DND-41 (cell line): Measurements from ENCODE around the gene NEURL3.

Experiments
- ATAC-seq: fragments of 200-7000 bp; cut with Tn5 transposase; 3 replicates; pipeline ENCODE4 v1.9.1; 2021; ENCODE audit warnings: low read depth; ENCODE audit not compliant: insufficient read depth
- DNase-seq: peaks from one replicate; pipeline ENCODE4 v3.0.0-alpha.2; 2020
- H2AFZ ChIP-seq: 2 replicates; pipeline ENCODE4 v1.6.0; 2012; ENCODE audit warnings: low read depth, low read length
- H3K27ac ChIP-seq: 2 replicates; pipeline ENCODE4 v1.5.1; 2012; ENCODE audit warnings: low read length, inconsistent platforms
- H3K27me3 ChIP-seq: fragments of 200-600 bp; sonication (generic); 2 replicates; pipeline ENCODE4 v1.6.0; 2012; ENCODE audit warnings: low read length, mild to moderate bottlenecking, inconsistent platforms; ENCODE audit not compliant: insufficient read depth, poor library complexity
- H3K36me3 ChIP-seq: 2 replicates; pipeline ENCODE4 v1.5.1; 2012; ENCODE audit warnings: low read length, inconsistent platforms; ENCODE audit not compliant: insufficient read depth
- H3K4me1 ChIP-seq: 2 replicates; pipeline ENCODE4 v1.5.1; 2012; ENCODE audit warnings: mild to moderate bottlenecking, low read length; ENCODE audit not compliant: insufficient read depth
- H3K4me2 ChIP-seq: 2 replicates; pipeline ENCODE4 v1.6.0; 2012; ENCODE audit warnings: mild to moderate bottlenecking, moderate library complexity, low read length, inconsistent platforms; ENCODE audit not compliant: insufficient read depth
- H3K4me3 ChIP-seq, 2 experiments: fragments of 200-600 bp in 1 of 2; shearing (Covaris generic) in 1 of 2; 2 replicates each; pipeline ENCODE4 v1.5.1; 2012 to 2016; ENCODE audit warnings: inconsistent platforms in 2 of 2, low read length in 2 of 2, mild to moderate bottlenecking in 2 of 2, low read depth in 1 of 2, moderate library complexity in 1 of 2
- H3K79me2 ChIP-seq: 2 replicates; pipeline ENCODE4 v1.6.0; 2012; ENCODE audit warnings: low read length, inconsistent platforms; ENCODE audit not compliant: insufficient read depth
- H3K9ac ChIP-seq: 2 replicates; pipeline ENCODE4 v1.6.0; 2012; ENCODE audit warnings: low read depth, mild to moderate bottlenecking, inconsistent platforms, low read length, moderate library complexity
- H3K9me3 ChIP-seq: 2 replicates; pipeline ENCODE4 v1.5.1; 2012; ENCODE audit warnings: low read length, moderate library complexity, mild to moderate bottlenecking, inconsistent platforms; ENCODE audit not compliant: insufficient read depth, severe bottlenecking
- H4K20me1 ChIP-seq: 2 replicates; pipeline ENCODE4 v1.6.0; 2012; ENCODE audit warnings: low read length; ENCODE audit not compliant: insufficient read depth
- EZH2 ChIP-seq: IDR thresholded peaks from 3 replicates; pipeline ENCODE4 v1.6.1; 2012; ENCODE audit warnings: borderline replicate concordance, low read depth, mild to moderate bottlenecking, moderate library complexity, low read length, inconsistent platforms; ENCODE audit not compliant: severe bottlenecking
- TF ChIP-seq, protein P1 (sequence below): IDR thresholded peaks from 2 replicates; pipeline ENCODE4 v1.5.1; 2012; ENCODE audit warnings: borderline replicate concordance, low read length, moderate library complexity, mild to moderate bottlenecking; ENCODE audit not compliant: poor library complexity, severe bottlenecking; ENCODE audit errors: extremely low read depth

Gene NEURL3

DNA sequence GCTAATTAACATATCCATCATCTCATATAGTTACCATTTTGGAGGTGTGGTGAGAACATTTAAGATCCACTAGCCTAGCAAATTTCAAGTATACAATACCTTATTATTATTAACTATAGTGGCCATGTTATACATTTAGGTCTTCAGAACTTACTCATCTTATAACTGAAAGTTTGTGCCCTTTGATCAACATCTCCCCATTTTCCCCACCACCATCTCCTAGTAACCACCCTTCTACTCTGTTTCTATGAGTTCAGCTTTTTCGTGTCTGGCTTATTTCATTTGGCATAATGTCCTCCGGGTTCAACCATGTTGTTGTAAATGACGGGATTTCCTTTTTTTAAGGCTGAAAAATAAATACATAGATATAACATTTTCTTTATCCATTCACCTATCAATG, 15.9 kb downstream of the NEURL3 start:
- Histone ChIP-seq H2AFZ (no peak overlapping the region), H3K79me2 (no peaks in the 10 kb centered on the region), H3K36me3 (no peaks in the 10 kb centered on the region), H3K27me3 (no peaks in the 10 kb centered on the region), H4K20me1 (no peaks in the 10 kb centered on the region), H3K4me1 (peaks cover 11% of the 10 kb centered on the region), H3K4me2 (no peak overlapping the region), H3K27ac (no peak overlapping the region), H3K9me3 (no peaks in the 10 kb centered on the region), H3K9ac (no peak overlapping the region), H3K4me3 (no peak overlapping the region)
- no peak for ATAC-seq
- TF ChIP-seq, protein P1, sequence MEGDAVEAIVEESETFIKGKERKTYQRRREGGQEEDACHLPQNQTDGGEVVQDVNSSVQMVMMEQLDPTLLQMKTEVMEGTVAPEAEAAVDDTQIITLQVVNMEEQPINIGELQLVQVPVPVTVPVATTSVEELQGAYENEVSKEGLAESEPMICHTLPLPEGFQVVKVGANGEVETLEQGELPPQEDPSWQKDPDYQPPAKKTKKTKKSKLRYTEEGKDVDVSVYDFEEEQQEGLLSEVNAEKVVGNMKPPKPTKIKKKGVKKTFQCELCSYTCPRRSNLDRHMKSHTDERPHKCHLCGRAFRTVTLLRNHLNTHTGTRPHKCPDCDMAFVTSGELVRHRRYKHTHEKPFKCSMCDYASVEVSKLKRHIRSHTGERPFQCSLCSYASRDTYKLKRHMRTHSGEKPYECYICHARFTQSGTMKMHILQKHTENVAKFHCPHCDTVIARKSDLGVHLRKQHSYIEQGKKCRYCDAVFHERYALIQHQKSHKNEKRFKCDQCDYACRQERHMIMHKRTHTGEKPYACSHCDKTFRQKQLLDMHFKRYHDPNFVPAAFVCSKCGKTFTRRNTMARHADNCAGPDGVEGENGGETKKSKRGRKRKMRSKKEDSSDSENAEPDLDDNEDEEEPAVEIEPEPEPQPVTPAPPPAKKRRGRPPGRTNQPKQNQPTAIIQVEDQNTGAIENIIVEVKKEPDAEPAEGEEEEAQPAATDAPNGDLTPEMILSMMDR: no peak
- TF ChIP-seq EZH2: no peak
- no peak for DNase-seq

DNA sequence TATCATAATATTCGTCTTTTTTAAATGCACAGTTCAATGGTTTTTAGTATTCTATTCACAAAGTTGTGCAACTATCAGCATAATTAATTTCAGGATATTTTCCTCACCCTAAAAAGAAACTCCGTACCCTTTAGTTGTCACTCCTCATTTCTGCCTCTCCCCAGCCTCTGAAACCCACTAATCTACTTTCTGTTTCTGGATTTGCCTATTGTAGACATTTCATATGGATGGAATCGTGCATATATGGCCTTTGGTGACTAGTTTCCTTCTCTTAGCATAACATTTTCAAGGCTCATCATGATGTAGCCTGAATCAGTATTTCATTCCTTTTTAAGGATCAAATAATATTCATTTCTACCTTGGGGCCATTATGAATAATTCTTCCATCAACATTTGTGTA, 18.5 kb downstream of the NEURL3 start:
- no peaks in the 10 kb centered on the region for H3K36me3 ChIP-seq
- H2AFZ ChIP-seq: no peak overlapping the region
- ATAC-seq: no peak
- no peaks in the 10 kb centered on the region for H3K79me2 ChIP-seq
- no peaks in the 10 kb centered on the region for H3K9me3 ChIP-seq
- peaks cover 11% of the 10 kb centered on the region for H3K4me1 ChIP-seq
- H3K27me3 ChIP-seq: no peaks in the 10 kb centered on the region
- H3K9ac ChIP-seq: no peak overlapping the region
- TF ChIP-seq EZH2: no peak
- TF ChIP-seq, protein P1: no peak
- H3K4me2 ChIP-seq: no peak overlapping the region
- DNase-seq: no peak
- no peak overlapping the region for H3K4me3 ChIP-seq
- no peaks in the 10 kb centered on the region for H4K20me1 ChIP-seq
- H3K27ac ChIP-seq: no peak overlapping the region

DNA sequence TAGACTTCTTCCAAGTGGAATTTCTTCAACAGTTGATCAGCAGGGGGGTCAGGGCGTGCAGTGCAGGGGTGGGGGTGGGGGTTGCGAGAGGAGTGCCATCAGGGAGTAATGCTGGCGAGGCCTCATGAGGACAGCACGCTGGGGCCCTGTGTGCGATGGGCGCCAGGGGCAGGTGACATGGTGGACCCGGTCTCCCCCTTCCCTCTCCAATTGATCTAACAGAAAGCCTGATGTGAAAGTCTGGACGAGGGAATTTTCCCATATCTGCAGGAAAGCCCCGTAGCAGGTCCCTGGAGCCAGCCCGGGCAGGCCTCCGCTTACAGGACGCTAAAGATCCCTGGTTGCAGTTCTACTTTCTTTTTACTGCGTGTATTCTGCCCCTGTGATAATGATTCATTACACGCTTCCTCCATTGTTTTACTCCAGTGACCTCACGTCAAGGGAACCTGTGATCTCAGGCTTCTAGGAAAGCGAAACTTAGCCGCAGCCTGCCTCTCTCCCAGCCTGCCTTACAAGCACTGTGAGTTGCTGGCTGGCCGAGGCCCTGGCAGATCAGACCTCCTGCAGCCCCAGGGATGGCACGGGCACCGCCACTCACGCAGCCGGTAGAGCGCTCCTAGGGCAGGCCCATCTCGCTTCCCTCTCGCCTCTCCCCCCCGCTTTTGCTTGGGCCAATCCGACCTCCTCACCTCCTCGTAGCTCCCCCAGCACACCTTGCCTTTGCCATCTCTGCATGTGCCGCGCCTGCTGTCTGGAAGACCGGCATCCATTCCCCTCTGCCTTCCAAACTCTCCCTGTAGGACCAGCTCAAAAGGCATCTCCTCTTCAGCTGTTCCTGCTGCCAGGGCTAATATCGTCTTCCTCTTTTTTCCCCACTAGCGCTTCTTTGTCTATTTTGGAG, 19.2 kb downstream of the NEURL3 start:
- H3K4me2 ChIP-seq: peak overlapping the region; percentile 27
- no peak for TF ChIP-seq EZH2
- TF ChIP-seq, protein P1: no peak
- no peak overlapping the region for H3K27ac ChIP-seq
- H3K36me3 ChIP-seq: no peaks in the 10 kb centered on the region
- no peaks in the 10 kb centered on the region for H3K9me3 ChIP-seq
- H2AFZ ChIP-seq: 0 out of 2 replicates have a peak overlapping the region, but pooled peaks have one; percentile 27
- peaks cover 11% of the 10 kb centered on the region for H3K4me1 ChIP-seq
- peak; percentile 85 for ATAC-seq
- H3K9ac ChIP-seq: no peak overlapping the region; the same call in 1 of the 2 replicates
- no peaks in the 10 kb centered on the region for H3K27me3 ChIP-seq
- no peaks in the 10 kb centered on the region for H3K79me2 ChIP-seq
- peak; percentile 51 for DNase-seq
- no peak overlapping the region for H3K4me3 ChIP-seq
- no peaks in the 10 kb centered on the region for H4K20me1 ChIP-seq
